D721Med (cell line): ENCODE measurements around the gene NADK.

Experiments
- DNase-seq: peaks from one replicate; pipeline ENCODE4 v3.0.0; 2011; ENCODE audit warnings: low spot score; ENCODE audit not compliant: insufficient read length
- FAIRE-seq: peaks from 2 replicates; lab custom pipeline; 2011; peaks lifted over from hg19 to GRCh38; lab: Jason Lieb, UNC
- CTCF ChIP-seq: IDR thresholded peaks from 2 replicates; pipeline ENCODE4 v1.5.1; 2012; ENCODE audit warnings: mild to moderate bottlenecking, control low read depth; ENCODE audit not compliant: insufficient read depth; ENCODE audit errors: missing control alignments

The NADK gene

DNA sequence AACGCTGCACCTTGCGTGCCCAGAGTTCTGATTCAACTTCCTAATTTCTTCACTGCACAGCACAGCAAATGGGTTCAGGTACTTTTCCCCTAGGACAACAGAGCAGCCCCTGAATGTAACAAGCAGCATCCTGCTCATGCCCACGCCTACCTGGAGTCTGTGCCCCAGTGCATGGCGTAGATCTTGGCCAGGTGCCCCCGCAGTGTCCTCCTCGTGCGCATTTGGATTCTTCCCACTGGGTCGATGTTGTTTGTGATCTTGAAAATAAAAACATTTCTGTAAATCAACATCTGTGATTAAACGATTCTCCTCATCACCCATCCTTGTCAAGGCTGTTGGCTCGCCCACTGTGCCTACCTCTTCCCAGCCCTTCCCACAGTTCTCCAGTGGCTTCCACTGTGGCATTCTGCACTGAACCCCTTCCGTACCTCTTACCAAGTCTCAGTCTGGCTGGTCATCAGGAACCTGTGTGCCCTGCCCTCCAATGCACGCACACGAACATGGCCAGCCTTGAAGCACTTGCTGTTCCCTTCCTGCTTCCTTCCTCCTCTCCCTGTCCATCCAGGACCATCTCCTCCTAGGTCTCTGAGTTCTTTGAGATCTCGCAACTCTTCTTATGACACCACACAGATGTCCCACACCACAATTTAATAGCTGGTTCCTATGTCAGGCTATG, 37.5 kb upstream of the NADK start:
- DNase-seq, result no peak
- FAIRE-seq, result no peak
- TF ChIP-seq CTCF, result no peak

GRCh38 chr1:1809489-1809888, 31.2 kb upstream of the NADK start:
- DNase-seq (peak; percentile 57), FAIRE-seq (no peak)
- no peak for TF ChIP-seq CTCF

- no peak for DNase-seq
Measured at GRCh38 chr1:1808206-1808605, 29.9 kb upstream of the NADK start.

DNA sequence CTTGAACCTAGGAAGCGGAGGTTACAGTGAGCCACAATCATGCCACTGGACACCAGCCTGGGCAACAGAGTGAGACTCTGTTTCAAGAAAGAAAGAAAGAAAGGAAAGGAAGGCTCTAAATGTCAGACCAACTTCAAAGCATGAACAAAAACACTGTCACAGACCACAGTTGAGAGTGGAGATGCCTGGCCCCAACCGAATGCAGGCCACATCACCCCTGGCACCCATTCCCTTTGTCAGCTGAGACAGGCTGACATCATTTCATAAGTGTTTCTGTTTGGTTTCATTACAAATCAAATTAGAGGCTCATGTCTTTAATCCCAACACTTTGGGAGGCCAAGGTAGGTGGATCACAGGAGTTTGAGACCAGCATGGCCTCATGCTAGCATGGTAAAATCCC, 28.6 kb upstream of the NADK start:
- FAIRE-seq, result no peak
- no peak for DNase-seq
- TF ChIP-seq CTCF, result no peak

More at GRCh38 chr1:1808206-1808605, 29.9 kb upstream of the NADK start:
- FAIRE-seq, result no peak
- no peak for TF ChIP-seq CTCF

DNA sequence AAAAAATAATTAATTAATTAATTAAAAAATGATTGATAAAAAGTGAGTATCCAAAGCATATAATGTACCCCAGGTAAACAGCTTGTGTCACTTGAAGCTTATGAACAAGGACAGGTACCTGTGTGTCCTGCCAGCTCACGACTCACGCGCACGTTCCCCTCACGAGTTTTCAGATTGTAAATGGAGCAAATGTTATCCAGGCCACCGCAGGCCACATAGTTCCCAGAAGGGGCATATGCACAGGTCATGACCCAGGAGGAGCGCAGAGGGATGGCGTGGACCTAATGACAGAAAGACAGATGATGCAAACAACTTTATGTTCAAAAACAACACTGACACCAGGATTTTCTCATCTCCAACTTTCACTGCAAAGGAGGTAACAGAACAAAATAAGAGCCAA, 26.0 kb upstream of the NADK start:
- DNase-seq (no peak), FAIRE-seq (no peak)
- no peak for TF ChIP-seq CTCF

DNA sequence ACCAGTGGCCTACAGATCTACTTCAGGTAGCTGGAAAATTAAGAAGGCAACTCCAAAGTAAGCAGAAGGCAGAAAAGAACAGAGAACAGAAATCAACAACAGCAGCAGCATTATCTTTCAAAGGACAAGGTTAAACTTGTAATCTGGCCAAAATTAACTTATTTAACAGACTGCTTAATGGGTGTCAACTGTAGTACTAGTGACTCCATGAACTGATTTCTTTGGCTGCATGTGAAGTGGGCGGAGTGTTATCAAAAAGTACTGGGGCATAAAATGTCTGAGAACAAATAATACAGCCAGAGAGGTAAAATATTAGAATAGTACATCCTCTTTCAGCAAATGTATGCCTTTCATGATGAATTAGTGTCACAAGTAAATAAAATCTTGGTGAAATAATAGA, 24.6 kb upstream of the NADK start:
- DNase-seq, result no peak
- no peak for FAIRE-seq
- TF ChIP-seq CTCF, result no peak

GRCh38 chr1:1799716-1800115, 21.4 kb upstream of the NADK start:
- FAIRE-seq (no peak), DNase-seq (no peak)
- no peak for TF ChIP-seq CTCF
